DOHH2 (cell line): ENCODE measurements around the gene DNAI2.

ENCODE experiments used
- CTCF ChIP-seq: fragments of 200-600 bp; sonication (generic); IDR thresholded peaks from one replicate; pipeline ENCODE4 v1.5.1; 2014; ENCODE audit warnings: antibody characterized with exemption, mild to moderate bottlenecking, low read depth, low read length; ENCODE audit not compliant: poor library complexity, severe bottlenecking
- EZH2phosphoT487 ChIP-seq: fragments of 200-600 bp; sonication (generic); IDR thresholded peaks from 2 replicates; pipeline ENCODE4 v1.6.1; 2017; ENCODE audit warnings: borderline replicate concordance, mild to moderate bottlenecking, antibody characterized with exemption, low read length, moderate library complexity, mixed read lengths

GRCh38 chr17:74245145-74245831 is 28.7 kb upstream of the DNAI2 start:
- TF ChIP-seq CTCF (no peak), EZH2phosphoT487 (no peak)
